ENCODE results near the gene MEOX1. TPM values are rescaled to one million over a fixed set of nuclear protein-coding genes. Genes with fewer than 3 reads are reported as not detected.

The MEOX1 gene
- total RNA-seq, 1 experiment from 2014 or later = not detected

GRCh38 chr17:43641416-43641815 is 20.3 kb downstream of the MEOX1 start:
- DNase-seq = no peak
- Histone ChIP-seq H3K36me3 (ENCODE audit: insufficient read depth, low read length) (no peaks in the 10 kb centered on the region), H3K9me2 (replicated peaks; ENCODE audit: insufficient read depth, low read length) (no peaks in the 10 kb centered on the region), H3K79me2 (ENCODE audit: low read length) (no peaks in the 10 kb centered on the region), H3K4me1 (ENCODE audit: low read length) (no peaks in the 10 kb centered on the region), H3K27me3 (ENCODE audit: low read length) (no peaks in the 10 kb centered on the region), H2AFZ (ENCODE audit: low read length) (no peak overlapping the region), H3K9ac (ENCODE audit: low read length) (no peak overlapping the region), H3K27ac (ENCODE audit: low read length) (no peak overlapping the region), H3K9me3 (ENCODE audit: low read length) (no peaks in the 10 kb centered on the region), H3K4me3 (ENCODE audit: low read length) (no peak overlapping the region), H3K4me2 (ENCODE audit: low read depth, low read length, poor library complexity, severe bottlenecking) (no peak overlapping the region), H4K20me1 (ENCODE audit: insufficient read depth, low read depth, low read length) (no peaks in the 10 kb centered on the region)

GRCh38 chr17:43640491-43641252 is 21.1 kb downstream of the MEOX1 start:
- H3K79me2 ChIP-seq (ENCODE audit: low read length) = no peaks in the 10 kb centered on the region
- no peaks in the 10 kb centered on the region for H3K36me3 ChIP-seq (ENCODE audit: insufficient read depth, low read length)
- no peaks in the 10 kb centered on the region for H3K9me3 ChIP-seq (ENCODE audit: low read length)
- no peak overlapping the region for H3K9ac ChIP-seq (ENCODE audit: low read length)
- no peak overlapping the region for H3K4me2 ChIP-seq (ENCODE audit: low read depth, low read length, poor library complexity, severe bottlenecking)
- no peak overlapping the region for H2AFZ ChIP-seq (ENCODE audit: low read length)
- no peaks in the 10 kb centered on the region for H4K20me1 ChIP-seq (ENCODE audit: insufficient read depth, low read depth, low read length)
- DNase-seq = no peak
- H3K4me1 ChIP-seq (ENCODE audit: low read length) = no peaks in the 10 kb centered on the region
- H3K4me3 ChIP-seq (ENCODE audit: low read length) = no peak overlapping the region
- no peaks in the 10 kb centered on the region for H3K27me3 ChIP-seq (ENCODE audit: low read length)
- H3K9me2 ChIP-seq (replicated peaks; ENCODE audit: insufficient read depth, low read length) = no peaks in the 10 kb centered on the region
- no peak overlapping the region for H3K27ac ChIP-seq (ENCODE audit: low read length)

- no peak overlapping the region for H3K9ac ChIP-seq (ENCODE audit: low read length)
- H3K9me3 ChIP-seq (ENCODE audit: low read length) = no peaks in the 10 kb centered on the region
- no peaks in the 10 kb centered on the region for H4K20me1 ChIP-seq (ENCODE audit: insufficient read depth, low read depth, low read length)
- H2AFZ ChIP-seq (ENCODE audit: low read length) = no peak overlapping the region
- H3K79me2 ChIP-seq (ENCODE audit: low read length) = no peaks in the 10 kb centered on the region
- no peaks in the 10 kb centered on the region for H3K9me2 ChIP-seq (replicated peaks; ENCODE audit: insufficient read depth, low read length)
- H3K4me2 ChIP-seq (ENCODE audit: low read depth, low read length, poor library complexity, severe bottlenecking) = no peak overlapping the region
- H3K27ac ChIP-seq (ENCODE audit: low read length) = no peak overlapping the region
- DNase-seq = no peak
- no peaks in the 10 kb centered on the region for H3K36me3 ChIP-seq (ENCODE audit: insufficient read depth, low read length)
- no peaks in the 10 kb centered on the region for H3K27me3 ChIP-seq (ENCODE audit: low read length)
- H3K4me1 ChIP-seq (ENCODE audit: low read length) = no peaks in the 10 kb centered on the region
- H3K4me3 ChIP-seq (ENCODE audit: low read length) = no peak overlapping the region
Observed at GRCh38 chr17:43637563-43638323, 24.0 kb downstream of the MEOX1 start.

GRCh38 chr17:43636426-43636825 is 25.3 kb downstream of the MEOX1 start:
- H4K20me1 ChIP-seq (ENCODE audit: insufficient read depth, low read depth, low read length) = no peaks in the 10 kb centered on the region
- H3K79me2 ChIP-seq (ENCODE audit: low read length) = no peaks in the 10 kb centered on the region
- no peak overlapping the region for H3K4me3 ChIP-seq (ENCODE audit: low read length)
- H2AFZ ChIP-seq (ENCODE audit: low read length) = no peak overlapping the region
- no peak overlapping the region for H3K4me2 ChIP-seq (ENCODE audit: low read depth, low read length, poor library complexity, severe bottlenecking)
- no peaks in the 10 kb centered on the region for H3K9me3 ChIP-seq (ENCODE audit: low read length)
- H3K9me2 ChIP-seq (replicated peaks; ENCODE audit: insufficient read depth, low read length) = no peaks in the 10 kb centered on the region
- H3K27me3 ChIP-seq (ENCODE audit: low read length) = no peaks in the 10 kb centered on the region
- no peak for DNase-seq
- no peak overlapping the region for H3K27ac ChIP-seq (ENCODE audit: low read length)
- H3K9ac ChIP-seq (ENCODE audit: low read length) = no peak overlapping the region
- no peaks in the 10 kb centered on the region for H3K36me3 ChIP-seq (ENCODE audit: insufficient read depth, low read length)
- H3K4me1 ChIP-seq (ENCODE audit: low read length) = no peaks in the 10 kb centered on the region

GRCh38 chr17:43634591-43635125 is 27.1 kb downstream of the MEOX1 start:
- Histone ChIP-seq H3K4me1 (ENCODE audit: low read length) (no peaks in the 10 kb centered on the region), H3K9ac (ENCODE audit: low read length) (no peak overlapping the region), H3K79me2 (ENCODE audit: low read length) (no peaks in the 10 kb centered on the region), H3K9me2 (replicated peaks; ENCODE audit: insufficient read depth, low read length) (no peaks in the 10 kb centered on the region), H3K36me3 (ENCODE audit: insufficient read depth, low read length) (no peaks in the 10 kb centered on the region), H4K20me1 (ENCODE audit: insufficient read depth, low read depth, low read length) (no peaks in the 10 kb centered on the region), H3K4me3 (ENCODE audit: low read length) (no peak overlapping the region), H3K27me3 (ENCODE audit: low read length) (no peaks in the 10 kb centered on the region), H2AFZ (ENCODE audit: low read length) (no peak overlapping the region), H3K4me2 (ENCODE audit: low read depth, low read length, poor library complexity, severe bottlenecking) (no peak overlapping the region), H3K9me3 (ENCODE audit: low read length) (no peaks in the 10 kb centered on the region), H3K27ac (ENCODE audit: low read length) (no peak overlapping the region)
- no peak for DNase-seq

GRCh38 chr17:43632221-43632620 is 29.5 kb downstream of the MEOX1 start:
- no peak overlapping the region for H3K27ac ChIP-seq (ENCODE audit: low read length)
- no peak for DNase-seq
- H3K36me3 ChIP-seq (ENCODE audit: insufficient read depth, low read length) = no peaks in the 10 kb centered on the region
- no peak overlapping the region for H3K4me3 ChIP-seq (ENCODE audit: low read length)
- no peak overlapping the region for H3K9ac ChIP-seq (ENCODE audit: low read length)
- no peak overlapping the region for H2AFZ ChIP-seq (ENCODE audit: low read length)
- H3K79me2 ChIP-seq (ENCODE audit: low read length) = no peaks in the 10 kb centered on the region
- no peaks in the 10 kb centered on the region for H4K20me1 ChIP-seq (ENCODE audit: insufficient read depth, low read depth, low read length)
- H3K4me1 ChIP-seq (ENCODE audit: low read length) = no peaks in the 10 kb centered on the region
- no peak overlapping the region for H3K4me2 ChIP-seq (ENCODE audit: low read depth, low read length, poor library complexity, severe bottlenecking)
- no peaks in the 10 kb centered on the region for H3K27me3 ChIP-seq (ENCODE audit: low read length)
- H3K9me3 ChIP-seq (ENCODE audit: low read length) = no peaks in the 10 kb centered on the region
- no peaks in the 10 kb centered on the region for H3K9me2 ChIP-seq (replicated peaks; ENCODE audit: insufficient read depth, low read length)

- Histone ChIP-seq H2AFZ (ENCODE audit: low read length) (no peak overlapping the region), H3K36me3 (ENCODE audit: insufficient read depth, low read length) (no peaks in the 10 kb centered on the region), H3K9me2 (replicated peaks; ENCODE audit: insufficient read depth, low read length) (no peaks in the 10 kb centered on the region), H3K27me3 (ENCODE audit: low read length) (no peaks in the 10 kb centered on the region), H3K9me3 (ENCODE audit: low read length) (no peaks in the 10 kb centered on the region), H3K9ac (ENCODE audit: low read length) (no peak overlapping the region), H3K4me3 (ENCODE audit: low read length) (no peak overlapping the region), H4K20me1 (ENCODE audit: insufficient read depth, low read depth, low read length) (no peaks in the 10 kb centered on the region), H3K4me2 (ENCODE audit: low read depth, low read length, poor library complexity, severe bottlenecking) (no peak overlapping the region), H3K27ac (ENCODE audit: low read length) (no peak overlapping the region), H3K4me1 (ENCODE audit: low read length) (no peaks in the 10 kb centered on the region), H3K79me2 (ENCODE audit: low read length) (no peaks in the 10 kb centered on the region)
- no peak for DNase-seq
Observed at GRCh38 chr17:43631429-43631828, 30.3 kb downstream of the MEOX1 start.

- Histone ChIP-seq H3K9me3 (ENCODE audit: low read length) (no peaks in the 10 kb centered on the region), H2AFZ (ENCODE audit: low read length) (no peak overlapping the region), H4K20me1 (ENCODE audit: insufficient read depth, low read depth, low read length) (no peaks in the 10 kb centered on the region), H3K4me3 (ENCODE audit: low read length) (no peak overlapping the region), H3K4me2 (ENCODE audit: low read depth, low read length, poor library complexity, severe bottlenecking) (no peak overlapping the region), H3K9me2 (replicated peaks; ENCODE audit: insufficient read depth, low read length) (no peaks in the 10 kb centered on the region), H3K27me3 (ENCODE audit: low read length) (no peaks in the 10 kb centered on the region), H3K4me1 (ENCODE audit: low read length) (no peaks in the 10 kb centered on the region), H3K79me2 (ENCODE audit: low read length) (no peaks in the 10 kb centered on the region), H3K27ac (ENCODE audit: low read length) (no peak overlapping the region), H3K9ac (ENCODE audit: low read length) (no peak overlapping the region), H3K36me3 (ENCODE audit: insufficient read depth, low read length) (no peaks in the 10 kb centered on the region)
- no peak for DNase-seq
Observed at GRCh38 chr17:43628089-43628650, 33.6 kb downstream of the MEOX1 start.

All from Karpas-422 (cell line).